Neural progenitor cell (in vitro differentiated cells): Measurements from ENCODE around the gene KCNMA1.

ENCODE experiments used
- EZH2 ChIP-seq: fragments of 200-600 bp; sonication (generic); IDR thresholded peaks from 2 replicates; pipeline ENCODE4 v1.6.1; 2017; ENCODE audit warnings: antibody characterized with exemption, mild to moderate bottlenecking, moderate library complexity
- EZH2phosphoT487 ChIP-seq: fragments of 200-600 bp; sonication (generic); IDR thresholded peaks from 2 replicates; pipeline ENCODE4 v1.6.1; 2017; ENCODE audit warnings: antibody characterized with exemption
- TF ChIP-seq, protein P1 (sequence below): fragments of 200-600 bp; sonication (generic); IDR thresholded peaks from 2 replicates; pipeline ENCODE4 v1.5.1; 2017; ENCODE audit warnings: antibody characterized with exemption, mild to moderate bottlenecking

DNA sequence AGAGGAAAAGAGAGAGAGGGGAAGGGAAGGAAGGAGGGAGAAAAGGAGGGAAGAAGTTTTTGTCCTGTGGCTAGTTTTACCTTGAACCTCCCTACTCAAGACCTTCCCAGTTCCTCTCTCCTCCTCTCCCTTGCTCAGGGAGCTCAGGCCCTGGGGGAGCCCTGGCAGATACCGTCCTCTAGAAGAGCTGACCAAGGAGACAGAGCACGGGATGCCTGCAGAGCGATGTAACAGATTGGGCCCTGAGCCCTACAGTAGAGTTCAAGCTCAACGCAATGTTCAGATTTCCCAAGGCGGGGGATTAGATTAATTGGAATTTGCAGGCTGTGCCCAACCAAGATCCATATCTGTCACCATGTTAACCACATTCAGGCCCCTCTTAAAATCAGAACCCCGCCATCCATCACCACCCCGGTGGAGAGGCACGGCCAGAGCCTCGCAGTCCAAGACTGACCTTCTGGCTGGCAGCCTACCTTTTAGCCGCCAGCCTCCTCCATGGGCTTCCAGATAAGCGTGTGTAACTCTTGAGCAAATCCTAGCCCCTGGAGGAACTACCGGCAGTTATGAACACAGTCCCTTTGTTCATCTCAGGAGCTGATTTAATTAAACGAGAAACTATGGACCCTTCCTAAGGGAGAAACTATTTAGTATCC, 70.6 kb downstream of the KCNMA1 start:
- TF ChIP-seq, protein P1, sequence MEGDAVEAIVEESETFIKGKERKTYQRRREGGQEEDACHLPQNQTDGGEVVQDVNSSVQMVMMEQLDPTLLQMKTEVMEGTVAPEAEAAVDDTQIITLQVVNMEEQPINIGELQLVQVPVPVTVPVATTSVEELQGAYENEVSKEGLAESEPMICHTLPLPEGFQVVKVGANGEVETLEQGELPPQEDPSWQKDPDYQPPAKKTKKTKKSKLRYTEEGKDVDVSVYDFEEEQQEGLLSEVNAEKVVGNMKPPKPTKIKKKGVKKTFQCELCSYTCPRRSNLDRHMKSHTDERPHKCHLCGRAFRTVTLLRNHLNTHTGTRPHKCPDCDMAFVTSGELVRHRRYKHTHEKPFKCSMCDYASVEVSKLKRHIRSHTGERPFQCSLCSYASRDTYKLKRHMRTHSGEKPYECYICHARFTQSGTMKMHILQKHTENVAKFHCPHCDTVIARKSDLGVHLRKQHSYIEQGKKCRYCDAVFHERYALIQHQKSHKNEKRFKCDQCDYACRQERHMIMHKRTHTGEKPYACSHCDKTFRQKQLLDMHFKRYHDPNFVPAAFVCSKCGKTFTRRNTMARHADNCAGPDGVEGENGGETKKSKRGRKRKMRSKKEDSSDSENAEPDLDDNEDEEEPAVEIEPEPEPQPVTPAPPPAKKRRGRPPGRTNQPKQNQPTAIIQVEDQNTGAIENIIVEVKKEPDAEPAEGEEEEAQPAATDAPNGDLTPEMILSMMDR = no peak
- TF ChIP-seq EZH2 (no peak), EZH2phosphoT487 (no peak)
